CD4-positive, alpha-beta T cell treated with Interleukin-4 for 4 hours (primary cell): ENCODE data around the gene KIF25.

ENCODE experiments used
- DNase-seq: peaks from one replicate; pipeline ENCODE4 v3.0.0-alpha.2; 2020

KIF25 gene

GRCh38 chr6:168039301-168039700 is 41.8 kb downstream of the KIF25 start:
- DNase-seq, result no peak

- no peak for DNase-seq
Measured at GRCh38 chr6:168039849-168040248, 42.4 kb downstream of the KIF25 start.

GRCh38 chr6:168040856-168041496 is 43.5 kb downstream of the KIF25 start:
- DNase-seq, result no peak

GRCh38 chr6:168041928-168042327 is 44.5 kb downstream of the KIF25 start:
- DNase-seq, result no peak

GRCh38 chr6:168042426-168043192 is 45.1 kb downstream of the KIF25 start:
- no peak for DNase-seq

DNA sequence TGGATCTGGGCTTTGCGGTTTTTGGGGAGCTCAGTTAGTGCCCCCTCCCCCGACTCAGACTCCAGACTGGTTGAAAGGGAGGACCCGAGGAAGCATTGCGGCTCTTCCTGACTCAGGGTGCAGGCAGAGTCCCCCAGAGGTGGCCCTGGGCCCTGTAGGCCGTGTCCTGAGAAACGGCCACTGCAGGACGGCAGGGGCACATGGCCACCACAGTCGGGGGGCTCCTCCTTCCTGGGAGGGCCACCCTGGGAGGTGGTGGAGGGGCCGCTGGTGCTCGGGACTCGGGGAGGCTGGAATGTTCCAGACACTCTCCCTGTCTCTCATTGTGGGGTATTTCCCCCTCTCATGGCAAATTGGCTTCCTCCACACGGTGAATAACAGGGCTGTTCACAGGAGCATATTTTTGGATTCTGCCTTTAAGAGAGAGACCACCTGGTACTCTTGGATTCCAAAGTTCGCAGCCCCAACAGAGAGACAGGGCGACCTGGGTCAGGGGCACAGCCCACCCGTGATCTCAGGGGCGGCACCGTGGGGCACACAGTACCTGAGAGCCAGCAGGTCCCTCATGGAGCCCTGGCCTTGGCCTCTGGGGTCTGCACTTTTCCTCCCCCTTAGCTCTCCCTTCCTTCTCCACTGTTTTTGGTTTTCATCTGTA is 45.8 kb downstream of the KIF25 start:
- no peak for DNase-seq

DNA sequence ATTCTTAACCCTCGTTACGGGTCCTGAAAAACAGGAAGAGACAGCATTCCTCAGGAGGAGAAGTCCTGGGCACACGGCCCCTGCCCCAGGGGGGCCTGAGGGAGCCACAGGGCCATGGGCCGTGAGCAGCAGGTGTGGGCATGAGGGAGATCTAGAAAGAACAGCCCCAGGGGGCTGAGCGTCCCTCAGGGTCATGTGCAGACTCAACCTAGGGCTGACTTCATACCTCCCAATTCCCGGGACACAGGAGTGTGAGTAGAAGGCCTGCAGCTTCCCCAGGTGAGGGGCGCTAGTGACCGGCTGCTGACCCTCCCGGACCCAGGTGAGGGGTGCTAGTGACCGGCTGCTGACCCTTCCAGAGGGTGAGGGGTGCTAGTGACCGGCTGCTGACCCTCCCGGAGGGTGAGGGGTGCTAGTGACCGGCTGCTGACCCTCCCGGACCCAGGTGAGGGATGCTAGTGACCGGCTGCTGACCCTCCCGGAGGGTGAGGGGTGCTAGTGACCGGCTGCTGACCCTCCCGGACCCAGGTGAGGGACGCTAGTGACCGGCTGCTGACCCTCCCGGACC is 46.5 kb downstream of the KIF25 start:
- no peak for DNase-seq

DNA sequence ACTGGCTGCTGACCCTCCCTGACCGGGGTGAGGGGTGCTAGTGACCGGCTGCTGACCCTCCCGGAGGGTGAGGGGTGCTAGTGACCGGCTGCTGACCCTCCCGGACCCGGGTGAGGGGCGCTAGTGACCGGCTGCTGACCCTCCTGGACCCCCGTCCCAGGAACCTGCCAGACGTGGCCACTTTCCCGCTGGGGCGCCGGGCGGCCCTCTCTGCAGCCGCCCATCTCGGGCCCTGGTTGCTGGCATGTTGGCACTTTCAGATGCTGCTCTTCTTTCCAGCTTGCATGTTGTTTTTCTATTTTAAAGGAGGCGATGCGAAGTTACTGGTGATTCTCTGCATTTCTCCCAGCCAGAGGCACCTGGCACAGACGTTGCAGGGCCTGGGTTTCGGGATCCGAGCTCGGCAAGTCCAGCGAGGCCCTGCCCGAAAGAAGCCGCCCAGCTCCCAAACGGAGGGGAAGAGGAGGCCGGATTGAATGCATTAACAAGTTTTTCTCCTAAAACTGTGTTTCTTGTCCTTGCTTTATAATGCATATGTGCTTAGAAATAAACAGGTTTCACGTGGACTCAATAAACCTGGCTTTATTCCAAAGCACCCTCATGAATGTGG is 47.2 kb downstream of the KIF25 start:
- DNase-seq, result no peak

GRCh38 chr6:168045141-168045691 is 47.7 kb downstream of the KIF25 start:
- no peak for DNase-seq

- no peak for DNase-seq
Measured at GRCh38 chr6:168045706-168046620, 48.5 kb downstream of the KIF25 start.

GRCh38 chr6:168046696-168047095 is 49.2 kb downstream of the KIF25 start:
- DNase-seq, result no peak

DNA sequence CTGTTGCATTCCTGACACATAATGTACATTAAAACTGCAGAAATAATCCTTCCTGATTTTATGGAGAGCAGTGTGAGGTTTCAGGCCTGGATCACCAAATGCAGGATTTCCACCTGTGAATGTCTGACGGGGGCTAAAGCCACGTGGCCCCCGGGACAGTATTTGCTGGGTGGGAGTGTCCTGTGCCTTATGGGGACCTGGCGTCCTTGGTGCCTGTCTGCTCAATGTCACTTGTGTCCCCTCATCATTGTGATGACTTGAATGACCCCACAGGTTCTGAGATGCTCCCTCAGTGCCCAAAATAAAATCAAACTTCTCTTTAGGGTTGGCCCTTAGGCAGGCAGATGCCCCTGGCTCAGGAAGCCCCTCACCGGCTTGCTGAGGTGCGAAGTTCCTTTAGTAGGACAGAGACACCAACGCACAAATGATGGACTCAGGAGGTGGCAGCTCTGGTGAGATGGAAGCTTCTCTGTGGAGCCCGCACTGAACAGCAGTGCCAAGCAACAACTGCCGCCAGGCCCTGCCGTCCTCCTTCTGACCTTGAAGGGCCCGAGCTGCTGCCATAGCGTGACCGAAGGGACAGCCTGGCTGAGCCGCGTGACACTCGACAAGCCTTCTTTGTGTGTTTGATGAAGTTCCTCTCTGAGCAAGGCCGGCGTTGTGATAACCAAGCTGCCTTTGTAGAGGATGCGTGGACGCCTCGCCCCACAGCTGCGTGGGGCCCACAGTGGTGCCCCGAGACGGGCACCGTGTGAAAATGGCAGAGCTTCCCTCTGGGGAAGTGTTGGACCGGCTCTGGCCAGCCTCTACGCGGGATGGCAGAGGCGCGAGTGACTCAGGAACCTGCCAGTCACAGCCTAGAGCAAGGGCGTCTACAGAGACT is 50.6 kb downstream of the KIF25 start:
- DNase-seq, result no peak

DNA sequence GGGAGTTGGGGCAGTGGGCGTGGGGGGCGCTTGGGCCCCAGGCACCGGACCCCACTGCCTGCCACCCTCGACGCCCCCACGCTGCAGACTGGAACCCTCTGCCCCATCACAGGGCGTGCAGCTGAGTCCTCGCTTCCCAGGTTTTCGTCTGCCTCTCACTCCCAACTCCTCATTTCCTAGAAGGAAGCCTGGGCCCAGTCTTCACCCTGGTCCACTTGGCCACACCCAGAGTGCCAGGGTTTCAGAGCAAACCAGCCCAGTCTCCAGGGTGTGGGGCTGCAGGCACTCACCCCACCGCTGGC is 51.2 kb downstream of the KIF25 start:
- no peak for DNase-seq

DNA sequence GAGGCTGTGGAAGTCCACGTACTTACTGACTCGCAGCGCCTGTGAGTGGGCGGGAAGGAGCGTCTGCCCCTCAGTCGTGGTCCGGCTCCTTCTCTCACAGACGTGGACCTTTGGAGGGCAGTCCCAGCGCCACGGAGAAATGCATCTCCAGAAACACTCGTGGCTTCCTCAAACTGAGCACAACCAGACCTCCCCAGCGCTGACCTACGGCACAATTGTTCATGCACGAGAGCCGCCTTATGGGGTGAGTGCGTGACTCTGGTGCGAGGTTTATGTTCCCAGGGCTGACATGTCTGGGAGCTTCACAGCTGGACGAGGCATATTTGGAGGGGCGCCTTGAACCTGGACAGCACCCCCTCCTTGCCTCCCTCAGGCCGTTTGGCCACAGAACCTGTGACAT is 51.8 kb downstream of the KIF25 start:
- no peak for DNase-seq

DNA sequence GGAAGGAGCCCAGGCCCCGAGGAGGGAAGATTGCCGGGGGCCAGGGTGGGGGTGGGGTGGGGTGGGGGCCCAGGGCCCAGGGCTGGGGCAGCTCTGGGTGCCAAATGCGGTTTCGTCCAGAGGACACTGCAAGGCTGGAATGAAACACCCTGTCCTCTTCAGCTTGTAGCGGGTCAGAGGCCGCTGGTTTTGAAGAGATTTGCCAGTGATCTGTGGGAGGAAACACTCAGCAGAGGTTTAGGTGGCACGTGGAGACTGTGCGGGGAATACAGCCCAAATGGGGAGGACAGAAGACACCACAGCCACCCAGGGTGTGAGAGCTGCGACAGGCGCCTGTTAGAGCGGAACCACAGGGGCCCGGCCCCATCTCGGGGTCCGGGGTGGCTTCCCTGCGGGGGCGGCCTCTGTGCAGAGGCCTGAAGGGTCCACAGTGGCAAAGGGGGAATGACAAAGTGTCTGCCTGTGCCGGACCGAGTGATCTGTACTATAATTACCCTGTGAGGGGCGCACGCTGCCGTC is 52.3 kb downstream of the KIF25 start:
- no peak for DNase-seq

- no peak for DNase-seq
Measured at GRCh38 chr6:168050225-168050880, 52.9 kb downstream of the KIF25 start.

DNA sequence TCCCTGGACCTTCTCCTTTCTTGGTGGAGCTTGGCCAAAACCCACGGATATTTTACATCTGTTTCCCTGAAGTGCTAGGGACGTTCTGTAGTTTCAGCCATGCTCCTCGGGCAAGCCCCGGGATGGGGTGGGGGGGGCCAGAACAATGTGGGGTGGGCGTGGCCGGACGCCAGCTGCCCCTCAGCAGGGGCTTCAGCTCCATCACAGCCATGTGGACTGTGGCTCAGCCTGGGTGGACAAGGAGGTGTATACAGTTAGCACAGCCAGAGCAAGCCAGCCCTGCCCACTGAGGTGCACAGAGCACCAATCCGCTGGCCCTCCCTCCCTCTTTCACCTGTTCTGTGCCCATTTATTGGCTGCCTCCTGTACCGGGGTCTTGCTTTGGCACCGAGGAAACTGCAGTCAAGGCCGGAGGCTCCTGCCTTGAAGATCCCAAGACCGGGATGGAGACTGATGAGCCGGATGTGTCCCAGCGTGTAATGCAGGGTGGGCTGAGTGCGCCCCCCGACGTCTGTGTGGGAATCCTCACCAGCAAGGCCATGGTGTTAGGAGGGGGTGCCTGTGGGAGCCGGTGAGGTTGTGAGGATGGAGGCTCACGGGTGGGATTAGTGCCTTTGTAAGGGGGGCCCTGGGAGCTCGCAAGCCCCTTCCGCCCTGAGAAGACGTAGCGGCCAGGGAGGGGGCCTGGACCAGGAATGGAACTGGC is 53.6 kb downstream of the KIF25 start:
- DNase-seq, result no peak

DNA sequence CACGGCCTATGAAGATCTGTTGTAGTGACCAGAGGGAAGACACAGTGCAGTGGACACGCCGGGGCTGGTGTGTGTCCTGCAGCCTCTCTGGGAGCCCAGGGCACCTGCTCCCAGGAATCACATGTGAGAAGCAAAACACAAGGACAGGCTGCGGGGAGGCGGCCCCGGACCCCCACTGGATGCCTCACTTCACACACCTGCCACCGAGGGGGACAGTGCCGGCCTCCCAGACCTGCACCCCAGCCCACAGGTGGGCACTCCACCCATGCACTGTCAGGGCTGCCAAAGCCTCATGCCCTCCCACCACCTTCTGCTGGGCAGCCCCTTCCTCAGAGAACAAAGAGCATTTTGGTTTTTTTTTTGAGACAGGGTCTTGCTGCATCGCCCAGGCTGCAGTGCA is 54.2 kb downstream of the KIF25 start:
- DNase-seq, result no peak

- DNase-seq, result no peak
Measured at GRCh38 chr6:168052291-168052891, 54.9 kb downstream of the KIF25 start.
